BE2C (cell line): ENCODE measurements around the gene KRTAP5-7.

Experiments used
- DNase-seq: peaks from one replicate; pipeline ENCODE4 v3.0.0-alpha.2; 2020
- H3K27me3 ChIP-seq: fragments of 250-450 bp; sonication (Bioruptor Pico); 2 replicates; pipeline ENCODE4 v1.5.1; 2020; ENCODE audit warnings: mild to moderate bottlenecking
- H3K36me3 ChIP-seq: fragments of 250-450 bp; sonication (Bioruptor Pico); 2 replicates; pipeline ENCODE4 v1.5.1; 2020; ENCODE audit warnings: mild to moderate bottlenecking
- H3K4me1 ChIP-seq: fragments of 250-450 bp; sonication (Bioruptor Pico); 2 replicates; pipeline ENCODE4 v1.5.1; 2020
- H3K4me3 ChIP-seq: 2 replicates; pipeline ENCODE4 v1.5.1; 2011; ENCODE audit warnings: low read depth, low read length
- H3K9me3 ChIP-seq: fragments of 250-450 bp; sonication (Bioruptor Pico); 2 replicates; pipeline ENCODE4 v1.5.1; 2020
- CTCF ChIP-seq: IDR thresholded peaks from 2 replicates; pipeline ENCODE4 v1.5.1; 2012; ENCODE audit warnings: mild to moderate bottlenecking, low read depth, low read length

KRTAP5-7 gene

GRCh38 chr11:71544525-71545214 is 17.6 kb downstream of the KRTAP5-7 start:
- DNase-seq: no peak
- Histone ChIP-seq H3K27me3 (no peaks in the 10 kb centered on the region), H3K4me1 (no peaks in the 10 kb centered on the region), H3K9me3 (no peaks in the 10 kb centered on the region), H3K36me3 (no peaks in the 10 kb centered on the region), H3K4me3 (no peak overlapping the region)
- TF ChIP-seq CTCF: no peak

GRCh38 chr11:71545405-71545966 is 18.4 kb downstream of the KRTAP5-7 start:
- Histone ChIP-seq H3K36me3 (no peaks in the 10 kb centered on the region), H3K4me3 (no peak overlapping the region), H3K27me3 (peaks cover 2% of the 10 kb centered on the region; the same call in 1 of the 2 replicates), H3K4me1 (no peaks in the 10 kb centered on the region), H3K9me3 (no peaks in the 10 kb centered on the region)
- no peak for TF ChIP-seq CTCF
- DNase-seq: no peak

- H3K27me3 ChIP-seq: peaks cover 5% of the 10 kb centered on the region; the same call in 1 of the 2 replicates
- H3K4me3 ChIP-seq: no peak within 1 kb of the TSS
- no peak for DNase-seq
- TF ChIP-seq CTCF: no peak
- H3K9me3 ChIP-seq: no peaks in the 10 kb centered on the region
- H3K4me1 ChIP-seq: no peaks in the 10 kb centered on the region
- no peaks in the 10 kb centered on the region for H3K36me3 ChIP-seq
These were observed 21.1 kb downstream of the KRTAP5-7 start, which contains the start of gene KRTAP5-9 for GRCh38 chr11:71548120-71548519. TSS of gene KRTAP5-9 (plus strand) at chr11:71548420. CDS start at chr11:71548658, 238 bp downstream.

DNA sequence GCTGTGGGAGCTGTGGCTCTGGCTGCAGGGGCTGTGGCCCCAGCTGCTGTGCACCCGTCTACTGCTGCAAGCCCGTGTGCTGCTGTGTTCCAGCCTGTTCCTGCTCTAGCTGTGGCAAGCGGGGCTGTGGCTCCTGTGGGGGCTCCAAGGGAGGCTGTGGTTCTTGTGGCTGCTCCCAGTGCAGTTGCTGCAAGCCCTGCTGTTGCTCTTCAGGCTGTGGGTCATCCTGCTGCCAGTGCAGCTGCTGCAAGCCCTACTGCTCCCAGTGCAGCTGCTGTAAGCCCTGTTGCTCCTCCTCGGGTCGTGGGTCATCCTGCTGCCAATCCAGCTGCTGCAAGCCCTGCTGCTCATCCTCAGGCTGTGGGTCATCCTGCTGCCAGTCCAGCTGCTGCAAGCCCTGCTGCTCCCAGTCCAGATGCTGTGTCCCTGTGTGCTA is 21.7 kb downstream of the KRTAP5-7 start:
- DNase-seq: no peak
- TF ChIP-seq CTCF: no peak
- no peaks in the 10 kb centered on the region for H3K4me1 ChIP-seq
- no peak overlapping the region for H3K4me3 ChIP-seq
- H3K27me3 ChIP-seq: peaks cover 5% of the 10 kb centered on the region; the same call in 1 of the 2 replicates
- no peaks in the 10 kb centered on the region for H3K9me3 ChIP-seq
- H3K36me3 ChIP-seq: no peaks in the 10 kb centered on the region

DNA sequence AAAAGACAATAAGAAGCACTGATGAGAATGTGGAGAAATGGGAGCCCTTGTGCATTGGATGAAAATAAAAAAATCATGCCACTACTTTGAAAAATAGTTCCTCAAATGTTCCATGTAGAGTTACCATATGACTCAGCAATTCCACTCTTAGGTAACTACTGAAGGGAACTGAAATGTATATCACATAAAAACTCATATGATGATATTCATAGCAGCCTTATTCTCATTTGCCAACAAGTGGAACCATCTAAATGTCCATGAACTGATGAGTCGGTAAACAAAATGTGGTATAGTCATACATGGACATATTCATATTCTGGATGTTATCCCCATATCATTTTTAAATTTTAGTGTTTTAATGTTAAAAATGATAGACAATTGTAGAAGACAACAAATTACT is 24.6 kb downstream of the KRTAP5-7 start:
- DNase-seq: no peak
- no peak overlapping the region for H3K4me3 ChIP-seq
- no peaks in the 10 kb centered on the region for H3K36me3 ChIP-seq
- H3K9me3 ChIP-seq: no peaks in the 10 kb centered on the region
- no peak for TF ChIP-seq CTCF
- no peaks in the 10 kb centered on the region for H3K4me1 ChIP-seq
- H3K27me3 ChIP-seq: peaks cover 5% of the 10 kb centered on the region; the same call in 1 of the 2 replicates

GRCh38 chr11:71554996-71555395 is 27.9 kb downstream of the KRTAP5-7 start:
- Histone ChIP-seq H3K9me3 (no peaks in the 10 kb centered on the region), H3K4me1 (no peaks in the 10 kb centered on the region), H3K4me3 (no peak overlapping the region), H3K36me3 (no peaks in the 10 kb centered on the region), H3K27me3 (peaks cover 5% of the 10 kb centered on the region; the same call in 1 of the 2 replicates)
- DNase-seq: no peak
- TF ChIP-seq CTCF: no peak
